Anterior cingulate cortex (tissue), 58 donors: ENCODE results near the gene LSR.

Experiments used
- DNase-seq, 58 donors: peaks; one replicate each; lab custom pipeline; 2025; lab: John Stamatoyannopoulos, UW

The LSR gene

GRCh38 chr19:35314031-35314430 lies 65.2 kb downstream of the LSR start:
- DNase-seq, result no peak

GRCh38 chr19:35314858-35315470 lies 66.2 kb downstream of the LSR start:
- DNase-seq, result no peak

- no peak for DNase-seq
Measured at GRCh38 chr19:35315883-35316282, 67.1 kb downstream of the LSR start.

- DNase-seq, result no peak
Measured at GRCh38 chr19:35316560-35316959, 67.8 kb downstream of the LSR start.
